Measurements from ENCODE around the gene PNPLA6.

The PNPLA6 gene

GRCh38 chr19:7544626-7545025 lies 9.1 kb downstream of the PNPLA6 start:
- Histone ChIP-seq H3K4me1 (ENCODE audit: control insufficient read depth in 1 of 2, insufficient read depth in 1 of 2, low read depth in 1 of 2, low read length in 1 of 2) (peaks cover 41 to 46% of the 10 kb centered on the region in 2 experiments), H3K27ac (peak overlapping the region; percentile 85)

DNA sequence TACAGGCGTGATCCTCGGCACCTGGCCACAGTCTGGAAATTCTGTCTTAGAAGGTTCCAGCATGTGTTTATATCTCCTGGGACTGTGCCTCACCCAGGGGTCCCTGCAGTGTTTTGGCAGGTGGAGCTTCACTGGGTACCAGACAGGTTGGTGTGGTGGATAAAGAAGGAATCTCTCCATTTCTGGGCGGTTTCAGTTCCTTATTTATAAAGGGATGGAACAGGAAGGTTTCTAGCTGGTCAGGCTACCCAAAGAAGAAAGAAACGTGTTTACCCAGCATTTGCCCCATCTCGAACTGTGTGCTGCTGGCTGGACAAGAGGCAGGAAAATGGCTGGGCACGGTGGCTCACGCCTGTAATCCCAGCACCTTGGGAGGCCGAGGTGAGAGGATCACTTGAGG lies 9.8 kb downstream of the PNPLA6 start:
- H3K27ac ChIP-seq = peak overlapping the region; percentile 85
- no peak for TF ChIP-seq CTCF (IDR thresholded peaks at IDR 0.05)
- H3K4me1 ChIP-seq (ENCODE audit: control insufficient read depth in 1 of 2, insufficient read depth in 1 of 2, low read depth in 1 of 2, low read length in 1 of 2) = peaks cover 41 to 46% of the 10 kb centered on the region in 2 experiments
- H3K9me3 ChIP-seq = no peaks in the 10 kb centered on the region
- no peak overlapping the region for H3K4me3 ChIP-seq (ENCODE audit: low read depth in 1 of 2, low read length in 1 of 2)
- H3K36me3 ChIP-seq = peaks cover 38% of the 10 kb centered on the region
- H3K27me3 ChIP-seq = no peaks in the 10 kb centered on the region

More at GRCh38 chr19:7544626-7545025, 9.1 kb downstream of the PNPLA6 start:
- Histone ChIP-seq H3K36me3 (peaks cover 38% of the 10 kb centered on the region), H3K9me3 (no peaks in the 10 kb centered on the region), H3K27me3 (no peaks in the 10 kb centered on the region), H3K4me3 (ENCODE audit: low read depth in 1 of 2, low read length in 1 of 2) (no peak overlapping the region)
- TF ChIP-seq CTCF (IDR thresholded peaks at IDR 0.05) = no peak

GRCh38 chr19:7545904-7546303 lies 10.4 kb downstream of the PNPLA6 start:
- Histone ChIP-seq H3K4me3 (ENCODE audit: low read depth in 1 of 2, low read length in 1 of 2) (peak overlapping the region in 1 of 2 experiments; percentile 3), H3K27me3 (no peaks in the 10 kb centered on the region), H3K27ac (peak overlapping the region; percentile 85), H3K4me1 (ENCODE audit: control insufficient read depth in 1 of 2, insufficient read depth in 1 of 2, low read depth in 1 of 2, low read length in 1 of 2) (peaks cover 41 to 46% of the 10 kb centered on the region in 2 experiments), H3K9me3 (no peaks in the 10 kb centered on the region), H3K36me3 (peaks cover 38% of the 10 kb centered on the region)
- no peak for TF ChIP-seq CTCF (IDR thresholded peaks at IDR 0.05)

DNA sequence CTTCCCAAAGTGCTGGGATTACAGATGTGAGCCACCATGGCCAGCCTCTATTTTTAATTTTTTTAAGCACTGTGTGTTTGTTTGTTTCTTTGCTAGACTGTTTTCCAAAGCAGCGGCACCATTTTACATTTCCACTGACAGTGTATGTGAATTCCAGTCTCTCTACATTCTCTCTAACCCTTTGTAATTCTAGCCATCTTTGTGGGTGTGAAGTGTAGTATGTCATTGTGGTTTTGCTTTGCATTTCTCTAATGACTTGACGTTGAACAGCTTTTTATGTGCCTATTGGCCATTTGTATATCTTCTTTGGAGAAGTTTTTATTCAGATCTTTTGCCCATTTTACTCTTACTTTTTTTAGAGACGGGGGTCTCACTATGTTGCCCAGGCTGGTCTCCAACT lies 11.6 kb downstream of the PNPLA6 start:
- Histone ChIP-seq H3K4me1 (ENCODE audit: control insufficient read depth in 1 of 2, insufficient read depth in 1 of 2, low read depth in 1 of 2, low read length in 1 of 2) (peaks cover 41 to 46% of the 10 kb centered on the region in 2 experiments), H3K27me3 (no peaks in the 10 kb centered on the region), H3K36me3 (peaks cover 38% of the 10 kb centered on the region), H3K4me3 (ENCODE audit: low read depth in 1 of 2, low read length in 1 of 2) (no peak overlapping the region), H3K27ac (no peak overlapping the region), H3K9me3 (no peaks in the 10 kb centered on the region)
- TF ChIP-seq CTCF (IDR thresholded peaks at IDR 0.05) = no peak

- TF ChIP-seq CTCF (IDR thresholded peaks at IDR 0.05) = no peak
- H3K36me3 ChIP-seq = peaks cover 41% of the 10 kb centered on the region
- H3K9me3 ChIP-seq = no peaks in the 10 kb centered on the region
Observed at GRCh38 chr19:7549429-7550148, 14.1 kb downstream of the PNPLA6 start.

More at GRCh38 chr19:7549429-7550148, 14.1 kb downstream of the PNPLA6 start:
- Histone ChIP-seq H3K4me3 (ENCODE audit: low read depth in 1 of 2, low read length in 1 of 2) (no peak overlapping the region), H3K27me3 (no peaks in the 10 kb centered on the region), H3K4me1 (ENCODE audit: control insufficient read depth in 1 of 2, insufficient read depth in 1 of 2, low read depth in 1 of 2, low read length in 1 of 2) (peaks cover 22 to 24% of the 10 kb centered on the region in 2 experiments), H3K27ac (no peak overlapping the region)

Measured in neutrophil (primary cell).